ENCODE data around the gene GPAM.
"Not testable (repeated sequence)": the region's sequence is repeated elsewhere in the genome, so short reads cannot be mapped to it uniquely, and the experiment has no call there.

GPAM gene

GRCh38 chr10:112132435-112132834, 51.1 kb downstream of the GPAM start:
- no peak for DNase-seq (ENCODE audit: low read depth)

GRCh38 chr10:112131996-112132395, 51.6 kb downstream of the GPAM start:
- no peak for DNase-seq (ENCODE audit: low read depth)

- no peak for DNase-seq (ENCODE audit: low read depth)
Measured at GRCh38 chr10:112131346-112131745, 52.2 kb downstream of the GPAM start.

GRCh38 chr10:112126901-112127300, 56.7 kb downstream of the GPAM start:
- DNase-seq (ENCODE audit: low read depth), result no peak

GRCh38 chr10:112126172-112126571, 57.4 kb downstream of the GPAM start:
- DNase-seq (ENCODE audit: low read depth), result no peak

GRCh38 chr10:112124866-112125265, 58.7 kb downstream of the GPAM start:
- DNase-seq (ENCODE audit: low read depth), result no peak

GRCh38 chr10:112122827-112123226, 60.7 kb downstream of the GPAM start:
- DNase-seq (ENCODE audit: low read depth), result no peak

- no peak for DNase-seq (ENCODE audit: low read depth)
Measured at GRCh38 chr10:112120491-112120890, 63.1 kb downstream of the GPAM start.

GRCh38 chr10:112115781-112116385, 67.7 kb downstream of the GPAM start:
- peak; percentile 4 for DNase-seq (ENCODE audit: low read depth)

GRCh38 chr10:112109779-112110178, 73.8 kb downstream of the GPAM start:
- DNase-seq (ENCODE audit: low read depth), result not testable (repeated sequence)

All from stimulated activated CD8-positive, alpha-beta memory T cell treated with anti-CD3 and anti-CD28 coated beads, Interleukin-15, amount 100 ng/mL, for 1 hour (primary cell).